GM12878 (cell line): ENCODE results near the gene ANXA10.
"Not testable (repeated sequence)": the region's sequence is repeated elsewhere in the genome, so short reads cannot be mapped to it uniquely, and the experiment has no call there.

Source experiments
- EZH2 ChIP-seq: IDR thresholded peaks from 2 replicates; pipeline ENCODE4 v1.6.1; 2012; ENCODE audit warnings: low read depth, mild to moderate bottlenecking, control low read depth, inconsistent platforms, low read length, borderline replicate concordance; ENCODE audit not compliant: control insufficient read depth
- SIN3A ChIP-seq: IDR thresholded peaks from 2 replicates; pipeline ENCODE4 v1.6.1; 2012; ENCODE audit warnings: low read depth, low read length, improper control_type of control experiment
- TAF1 ChIP-seq: IDR thresholded peaks from 2 replicates; pipeline ENCODE4 v1.6.1; 2011; ENCODE audit warnings: mild to moderate bottlenecking, low read depth, low read length, borderline replicate concordance
- ZBTB33 ChIP-seq: fragments of 450-650 bp; IDR thresholded peaks from 2 replicates; pipeline ENCODE4 v1.6.1; 2017; ENCODE audit warnings: mild to moderate bottlenecking
- TF ChIP-seq, protein P1 (sequence below), 3 experiments: IDR thresholded peaks in 2 of 3; conservative IDR thresholded peaks in 1 of 3; 2 replicates each; pipeline ENCODE4 v1.5.1; 2011; ENCODE audit warnings: low read depth in 3 of 3, low read length in 3 of 3, mild to moderate bottlenecking in 3 of 3, control low read depth in 2 of 3, moderate library complexity in 2 of 3, inconsistent platforms in 1 of 3, mixed read lengths in 1 of 3; ENCODE audit not compliant: control insufficient read depth in 2 of 3, insufficient read depth in 1 of 3; ENCODE audit errors: extremely low read depth in 1 of 3
- TF ChIP-seq, protein P2 (sequence below): fragments of 150-350 bp; IDR thresholded peaks from 2 replicates; pipeline ENCODE4 v1.6.1; 2016; ENCODE audit warnings: low read depth, low read length
- TF ChIP-seq, protein P3 (sequence below): IDR thresholded peaks from 2 replicates; pipeline ENCODE4 v1.6.1; 2012; ENCODE audit warnings: mild to moderate bottlenecking, low read depth, low read length

- not testable (repeated sequence) for TF ChIP-seq SIN3A, EZH2, TAF1, ZBTB33
- TF ChIP-seq, protein P1, sequence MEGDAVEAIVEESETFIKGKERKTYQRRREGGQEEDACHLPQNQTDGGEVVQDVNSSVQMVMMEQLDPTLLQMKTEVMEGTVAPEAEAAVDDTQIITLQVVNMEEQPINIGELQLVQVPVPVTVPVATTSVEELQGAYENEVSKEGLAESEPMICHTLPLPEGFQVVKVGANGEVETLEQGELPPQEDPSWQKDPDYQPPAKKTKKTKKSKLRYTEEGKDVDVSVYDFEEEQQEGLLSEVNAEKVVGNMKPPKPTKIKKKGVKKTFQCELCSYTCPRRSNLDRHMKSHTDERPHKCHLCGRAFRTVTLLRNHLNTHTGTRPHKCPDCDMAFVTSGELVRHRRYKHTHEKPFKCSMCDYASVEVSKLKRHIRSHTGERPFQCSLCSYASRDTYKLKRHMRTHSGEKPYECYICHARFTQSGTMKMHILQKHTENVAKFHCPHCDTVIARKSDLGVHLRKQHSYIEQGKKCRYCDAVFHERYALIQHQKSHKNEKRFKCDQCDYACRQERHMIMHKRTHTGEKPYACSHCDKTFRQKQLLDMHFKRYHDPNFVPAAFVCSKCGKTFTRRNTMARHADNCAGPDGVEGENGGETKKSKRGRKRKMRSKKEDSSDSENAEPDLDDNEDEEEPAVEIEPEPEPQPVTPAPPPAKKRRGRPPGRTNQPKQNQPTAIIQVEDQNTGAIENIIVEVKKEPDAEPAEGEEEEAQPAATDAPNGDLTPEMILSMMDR (IDR thresholded peaks at IDR 0.05 in 2 of 3, conservative IDR thresholded peaks at IDR 0.05 in 1 of 3; ENCODE audit: control insufficient read depth in 2 of 3, extremely low read depth in 1 of 3, insufficient read depth in 1 of 3, low read depth in 3 of 3, low read length in 3 of 3) = not testable (repeated sequence)
- TF ChIP-seq, protein P2, sequence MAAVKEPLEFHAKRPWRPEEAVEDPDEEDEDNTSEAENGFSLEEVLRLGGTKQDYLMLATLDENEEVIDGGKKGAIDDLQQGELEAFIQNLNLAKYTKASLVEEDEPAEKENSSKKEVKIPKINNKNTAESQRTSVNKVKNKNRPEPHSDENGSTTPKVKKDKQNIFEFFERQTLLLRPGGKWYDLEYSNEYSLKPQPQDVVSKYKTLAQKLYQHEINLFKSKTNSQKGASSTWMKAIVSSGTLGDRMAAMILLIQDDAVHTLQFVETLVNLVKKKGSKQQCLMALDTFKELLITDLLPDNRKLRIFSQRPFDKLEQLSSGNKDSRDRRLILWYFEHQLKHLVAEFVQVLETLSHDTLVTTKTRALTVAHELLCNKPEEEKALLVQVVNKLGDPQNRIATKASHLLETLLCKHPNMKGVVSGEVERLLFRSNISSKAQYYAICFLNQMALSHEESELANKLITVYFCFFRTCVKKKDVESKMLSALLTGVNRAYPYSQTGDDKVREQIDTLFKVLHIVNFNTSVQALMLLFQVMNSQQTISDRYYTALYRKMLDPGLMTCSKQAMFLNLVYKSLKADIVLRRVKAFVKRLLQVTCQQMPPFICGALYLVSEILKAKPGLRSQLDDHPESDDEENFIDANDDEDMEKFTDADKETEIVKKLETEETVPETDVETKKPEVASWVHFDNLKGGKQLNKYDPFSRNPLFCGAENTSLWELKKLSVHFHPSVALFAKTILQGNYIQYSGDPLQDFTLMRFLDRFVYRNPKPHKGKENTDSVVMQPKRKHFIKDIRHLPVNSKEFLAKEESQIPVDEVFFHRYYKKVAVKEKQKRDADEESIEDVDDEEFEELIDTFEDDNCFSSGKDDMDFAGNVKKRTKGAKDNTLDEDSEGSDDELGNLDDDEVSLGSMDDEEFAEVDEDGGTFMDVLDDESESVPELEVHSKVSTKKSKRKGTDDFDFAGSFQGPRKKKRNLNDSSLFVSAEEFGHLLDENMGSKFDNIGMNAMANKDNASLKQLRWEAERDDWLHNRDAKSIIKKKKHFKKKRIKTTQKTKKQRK = not testable (repeated sequence)
- TF ChIP-seq, protein P3, sequence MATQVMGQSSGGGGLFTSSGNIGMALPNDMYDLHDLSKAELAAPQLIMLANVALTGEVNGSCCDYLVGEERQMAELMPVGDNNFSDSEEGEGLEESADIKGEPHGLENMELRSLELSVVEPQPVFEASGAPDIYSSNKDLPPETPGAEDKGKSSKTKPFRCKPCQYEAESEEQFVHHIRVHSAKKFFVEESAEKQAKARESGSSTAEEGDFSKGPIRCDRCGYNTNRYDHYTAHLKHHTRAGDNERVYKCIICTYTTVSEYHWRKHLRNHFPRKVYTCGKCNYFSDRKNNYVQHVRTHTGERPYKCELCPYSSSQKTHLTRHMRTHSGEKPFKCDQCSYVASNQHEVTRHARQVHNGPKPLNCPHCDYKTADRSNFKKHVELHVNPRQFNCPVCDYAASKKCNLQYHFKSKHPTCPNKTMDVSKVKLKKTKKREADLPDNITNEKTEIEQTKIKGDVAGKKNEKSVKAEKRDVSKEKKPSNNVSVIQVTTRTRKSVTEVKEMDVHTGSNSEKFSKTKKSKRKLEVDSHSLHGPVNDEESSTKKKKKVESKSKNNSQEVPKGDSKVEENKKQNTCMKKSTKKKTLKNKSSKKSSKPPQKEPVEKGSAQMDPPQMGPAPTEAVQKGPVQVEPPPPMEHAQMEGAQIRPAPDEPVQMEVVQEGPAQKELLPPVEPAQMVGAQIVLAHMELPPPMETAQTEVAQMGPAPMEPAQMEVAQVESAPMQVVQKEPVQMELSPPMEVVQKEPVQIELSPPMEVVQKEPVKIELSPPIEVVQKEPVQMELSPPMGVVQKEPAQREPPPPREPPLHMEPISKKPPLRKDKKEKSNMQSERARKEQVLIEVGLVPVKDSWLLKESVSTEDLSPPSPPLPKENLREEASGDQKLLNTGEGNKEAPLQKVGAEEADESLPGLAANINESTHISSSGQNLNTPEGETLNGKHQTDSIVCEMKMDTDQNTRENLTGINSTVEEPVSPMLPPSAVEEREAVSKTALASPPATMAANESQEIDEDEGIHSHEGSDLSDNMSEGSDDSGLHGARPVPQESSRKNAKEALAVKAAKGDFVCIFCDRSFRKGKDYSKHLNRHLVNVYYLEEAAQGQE = not testable (repeated sequence)
These were observed 121.2 kb downstream of the ANXA10 start for GRCh38 chr4:168213511-168213910.
